H9 (cell line): ENCODE data around the gene TECPR2. TPM values are rescaled to one million over a fixed set of nuclear protein-coding genes. Genes with fewer than 3 reads are reported as not detected.
A peak's percentile ranks its signal among the peaks of the same experiment; 100 is the strongest.

Source experiments
- DNase-seq: peaks from one replicate; pipeline ENCODE4 v3.0.0-alpha.2; 2017
- H2AFZ ChIP-seq: one replicate; pipeline ENCODE4 v1.6.1; 2013; ENCODE audit warnings: mild to moderate bottlenecking, low read length, control low read depth, moderate library complexity
- H2AK5ac ChIP-seq: 2 replicates; pipeline ENCODE4 v1.6.1; 2013; ENCODE audit warnings: low read length, control low read depth, mixed read lengths; ENCODE audit not compliant: insufficient read length
- H2BK120ac ChIP-seq: one replicate; pipeline ENCODE4 v1.6.1; 2013; ENCODE audit warnings: low read depth, mild to moderate bottlenecking, low read length, control low read depth, inconsistent platforms; ENCODE audit not compliant: poor library complexity, severe bottlenecking
- H2BK12ac ChIP-seq: 2 replicates; pipeline ENCODE4 v1.6.1; 2013; ENCODE audit warnings: low read length, control low read depth, mixed read lengths, low read depth; ENCODE audit not compliant: insufficient read length
- H2BK15ac ChIP-seq: 2 replicates; pipeline ENCODE4 v1.6.1; 2013; ENCODE audit warnings: low read depth, low read length, control low read depth
- H2BK20ac ChIP-seq: one replicate; pipeline ENCODE4 v1.6.1; 2013; ENCODE audit warnings: low read depth, mild to moderate bottlenecking, low read length, control low read depth, inconsistent platforms; ENCODE audit not compliant: poor library complexity, severe bottlenecking
- H2BK5ac ChIP-seq: 2 replicates; pipeline ENCODE4 v1.6.1; 2013; ENCODE audit warnings: low read length, control low read depth, mixed read lengths; ENCODE audit not compliant: insufficient read length
- H3K14ac ChIP-seq: 2 replicates; pipeline ENCODE4 v1.6.1; 2013; ENCODE audit warnings: low read length, control low read depth; ENCODE audit not compliant: insufficient read depth
- H3K18ac ChIP-seq: 2 replicates; pipeline ENCODE4 v1.6.1; 2013; ENCODE audit warnings: low read depth, mild to moderate bottlenecking, mixed read lengths, low read length, control low read depth; ENCODE audit not compliant: insufficient read length
- H3K23ac ChIP-seq: 2 replicates; pipeline ENCODE4 v1.6.1; 2013; ENCODE audit warnings: low read length, control low read depth, mixed read lengths, low read depth; ENCODE audit not compliant: insufficient read length
- H3K23me2 ChIP-seq: 2 replicates; pipeline ENCODE4 v1.6.1; 2013; ENCODE audit warnings: low read depth, mild to moderate bottlenecking, mixed read lengths, low read length, control low read depth; ENCODE audit not compliant: insufficient read length, poor library complexity, severe bottlenecking
- H3K27ac ChIP-seq: 2 replicates; pipeline ENCODE4 v1.5.1; 2013; ENCODE audit warnings: low read length, control low read depth, mixed read lengths, low read depth; ENCODE audit not compliant: insufficient read length
- H3K27me3 ChIP-seq: 2 replicates; pipeline ENCODE4 v1.6.1; 2013; ENCODE audit warnings: low read length, control low read depth, inconsistent platforms; ENCODE audit not compliant: insufficient read depth
- H3K4ac ChIP-seq: 2 replicates; pipeline ENCODE4 v1.6.1; 2013; ENCODE audit warnings: low read depth, mild to moderate bottlenecking, control low read depth, inconsistent platforms, low read length, moderate library complexity
- H3K4me1 ChIP-seq: 2 replicates; pipeline ENCODE4 v1.6.1; 2013; ENCODE audit warnings: low read length, control low read depth, inconsistent platforms; ENCODE audit not compliant: insufficient read depth
- H3K4me2 ChIP-seq: 2 replicates; pipeline ENCODE4 v1.6.1; 2013; ENCODE audit warnings: low read length, control low read depth, mixed read lengths; ENCODE audit not compliant: insufficient read length, insufficient read depth
- H3K56ac ChIP-seq: 2 replicates; pipeline ENCODE4 v1.6.1; 2013; ENCODE audit warnings: low read depth, mild to moderate bottlenecking, mixed read lengths, low read length, control low read depth; ENCODE audit not compliant: insufficient read length
- H3K79me1 ChIP-seq: 2 replicates; pipeline ENCODE4 v1.6.1; 2013; ENCODE audit warnings: low read depth, mild to moderate bottlenecking, moderate library complexity, low read length, control low read depth, inconsistent platforms; ENCODE audit not compliant: insufficient read depth, poor library complexity, severe bottlenecking
- H3K79me2 ChIP-seq: 2 replicates; pipeline ENCODE4 v1.6.1; 2013; ENCODE audit warnings: low read length, control low read depth, inconsistent platforms; ENCODE audit not compliant: insufficient read depth
- H3K9ac ChIP-seq: 2 replicates; pipeline ENCODE4 v1.6.1; 2013; ENCODE audit warnings: low read length, control low read depth, mixed read lengths; ENCODE audit not compliant: insufficient read length; ENCODE audit errors: extremely low read depth
- H3K9me3 ChIP-seq: one replicate; pipeline ENCODE4 v1.6.1; 2013; ENCODE audit warnings: low read depth, low read length, inconsistent platforms; ENCODE audit not compliant: control insufficient read depth
- H3T11ph ChIP-seq: one replicate; pipeline ENCODE4 v1.6.1; 2013; ENCODE audit warnings: mild to moderate bottlenecking, low read length, control low read depth, inconsistent platforms
- H4K20me1 ChIP-seq: one replicate; pipeline ENCODE4 v1.6.1; 2013; ENCODE audit not compliant: control insufficient read depth, insufficient read length, insufficient read depth
- H4K5ac ChIP-seq: 2 replicates; pipeline ENCODE4 v1.6.1; 2013; ENCODE audit warnings: low read depth, mild to moderate bottlenecking, mixed read lengths, low read length, control low read depth; ENCODE audit not compliant: insufficient read length
- H4K8ac ChIP-seq: replicated peaks from 2 replicates; pipeline ENCODE4 v1.6.1; 2013; ENCODE audit warnings: low read length, control low read depth, mixed read lengths, low read depth; ENCODE audit not compliant: insufficient read length
- H4K91ac ChIP-seq: 2 replicates; pipeline ENCODE4 v1.6.1; 2013; ENCODE audit warnings: low read depth, mild to moderate bottlenecking, moderate library complexity, mixed read lengths, low read length, control low read depth; ENCODE audit not compliant: insufficient read length
- H3K27ac Mint-ChIP-seq, 3 experiments: 2 replicates in 2 of 3; 3 replicates in 1 of 3; pipeline ENCODE4 v1.8.0; 2020 to 2021; ENCODE audit warnings: mixed read lengths in 3 of 3, mild to moderate bottlenecking in 1 of 3, moderate library complexity in 1 of 3
- H3K27me3 Mint-ChIP-seq: 2 replicates; pipeline ENCODE4 v1.8.0; 2021; ENCODE audit warnings: low read depth, mild to moderate bottlenecking, moderate library complexity, mixed read lengths
- H3K36me3 Mint-ChIP-seq, 3 experiments: 2 replicates in 2 of 3; 3 replicates in 1 of 3; pipeline ENCODE4 v1.8.0; 2020 to 2021; ENCODE audit warnings: low read depth in 3 of 3, mixed read lengths in 3 of 3; ENCODE audit not compliant: insufficient read depth in 1 of 3
- H3K4me1 Mint-ChIP-seq, 2 experiments: 2 replicates each; pipeline ENCODE4 v1.8.0; 2020; ENCODE audit warnings: mixed read lengths in 2 of 2
- H3K4me3 Mint-ChIP-seq, 2 experiments: 2 replicates in 1 of 2; 3 replicates in 1 of 2; pipeline ENCODE4 v1.8.0; 2020 to 2021; ENCODE audit warnings: mild to moderate bottlenecking in 2 of 2, mixed read lengths in 2 of 2, moderate library complexity in 1 of 2
- H3K9me3 Mint-ChIP-seq, 2 experiments: 2 replicates in 1 of 2; 3 replicates in 1 of 2; pipeline ENCODE4 v1.8.0; 2020; ENCODE audit warnings: mild to moderate bottlenecking in 2 of 2, mixed read lengths in 2 of 2, moderate library complexity in 1 of 2
- WGBS: extraction: QIAGEN DNeasy Blood & Tissue Kit; methylation state at CpG from one replicate; pipeline ENCODE4 v1.1.7; 2013; ENCODE audit warnings: missing lambda C conversion rate, low lambda C conversion rate, mixed read lengths; ENCODE audit not compliant: insufficient read length; ENCODE audit errors: extremely low coverage; 5-methylcytosine and 5-hydroxymethylcytosine counted together
- total RNA-seq: library from RNA; stranded (reverse); gene quantifications from 2 replicates; pipeline ENCODE4 v1.2.1, GENCODE V29; 2021
- TF ChIP-seq, protein P1 (sequence below): fragments of 200-600 bp; sonication (generic); conservative IDR thresholded peaks from 3 replicates; pipeline ENCODE4 v1.8.0; 2021; ENCODE audit warnings: antibody characterized with exemption, mild to moderate bottlenecking

Gene TECPR2
- total RNA-seq, 1 experiment from 2014 or later = 15.4 TPM

GRCh38 chr14:102378830-102379229 lies 16.1 kb downstream of the TECPR2 start:
- Histone ChIP-seq H2BK12ac (no peak overlapping the region), H3K9me3 (no peaks in the 10 kb centered on the region), H3K4me1 (no peaks in the 10 kb centered on the region), H3K4ac (no peak overlapping the region), H3K18ac (no peak overlapping the region), H3K23me2 (no peaks in the 10 kb centered on the region), H3K23ac (no peak overlapping the region), H4K20me1 (no peaks in the 10 kb centered on the region), H4K8ac (no peak overlapping the region), H2BK20ac (no peak overlapping the region), H3K79me1 (no peaks in the 10 kb centered on the region), H4K91ac (no peak overlapping the region), H3K4me2 (no peak overlapping the region), H4K5ac (no peak overlapping the region), H3K27me3 (no peaks in the 10 kb centered on the region), H3K27ac (no peak overlapping the region), H2BK120ac (no peak overlapping the region), H2AFZ (no peak overlapping the region), H3K56ac (no peak overlapping the region), H3T11ph (no peak overlapping the region), H3K9ac (no peak overlapping the region), H3K79me2 (no peaks in the 10 kb centered on the region), H2AK5ac (no peak overlapping the region), H2BK15ac (no peak overlapping the region), H3K14ac (no peak overlapping the region), H2BK5ac (no peak overlapping the region)
- TF ChIP-seq, protein P1, sequence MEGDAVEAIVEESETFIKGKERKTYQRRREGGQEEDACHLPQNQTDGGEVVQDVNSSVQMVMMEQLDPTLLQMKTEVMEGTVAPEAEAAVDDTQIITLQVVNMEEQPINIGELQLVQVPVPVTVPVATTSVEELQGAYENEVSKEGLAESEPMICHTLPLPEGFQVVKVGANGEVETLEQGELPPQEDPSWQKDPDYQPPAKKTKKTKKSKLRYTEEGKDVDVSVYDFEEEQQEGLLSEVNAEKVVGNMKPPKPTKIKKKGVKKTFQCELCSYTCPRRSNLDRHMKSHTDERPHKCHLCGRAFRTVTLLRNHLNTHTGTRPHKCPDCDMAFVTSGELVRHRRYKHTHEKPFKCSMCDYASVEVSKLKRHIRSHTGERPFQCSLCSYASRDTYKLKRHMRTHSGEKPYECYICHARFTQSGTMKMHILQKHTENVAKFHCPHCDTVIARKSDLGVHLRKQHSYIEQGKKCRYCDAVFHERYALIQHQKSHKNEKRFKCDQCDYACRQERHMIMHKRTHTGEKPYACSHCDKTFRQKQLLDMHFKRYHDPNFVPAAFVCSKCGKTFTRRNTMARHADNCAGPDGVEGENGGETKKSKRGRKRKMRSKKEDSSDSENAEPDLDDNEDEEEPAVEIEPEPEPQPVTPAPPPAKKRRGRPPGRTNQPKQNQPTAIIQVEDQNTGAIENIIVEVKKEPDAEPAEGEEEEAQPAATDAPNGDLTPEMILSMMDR = no peak
- Mint-ChIP-seq H3K27ac (peak overlapping the region in 1 of 3 experiments; percentile 3; a peak in 1 of 7 replicates), H3K27me3 (no peaks in the 10 kb centered on the region), H3K4me3 (no peak overlapping the region), H3K4me1 (0 out of 4 replicates have a peak, but pooled peaks cover 0 to 2% of the 10 kb centered on the region in 2 experiments), H3K36me3 (peaks cover 0 to 28% (median 2%) of the 10 kb centered on the region in 3 experiments; a peak in 4 of 7 replicates), H3K9me3 (no peaks in the 10 kb centered on the region)
- DNase-seq = no peak
- no CpG with 5 or more reads among the region's 9 CpGs for WGBS
